ENCODE data around the gene CDH23. TPM values are rescaled to one million over a fixed set of nuclear protein-coding genes. Genes with fewer than 3 reads are reported as not detected.

Gene CDH23
- total RNA-seq, 1 experiment from 2014 or later, result 0.07 TPM

DNA sequence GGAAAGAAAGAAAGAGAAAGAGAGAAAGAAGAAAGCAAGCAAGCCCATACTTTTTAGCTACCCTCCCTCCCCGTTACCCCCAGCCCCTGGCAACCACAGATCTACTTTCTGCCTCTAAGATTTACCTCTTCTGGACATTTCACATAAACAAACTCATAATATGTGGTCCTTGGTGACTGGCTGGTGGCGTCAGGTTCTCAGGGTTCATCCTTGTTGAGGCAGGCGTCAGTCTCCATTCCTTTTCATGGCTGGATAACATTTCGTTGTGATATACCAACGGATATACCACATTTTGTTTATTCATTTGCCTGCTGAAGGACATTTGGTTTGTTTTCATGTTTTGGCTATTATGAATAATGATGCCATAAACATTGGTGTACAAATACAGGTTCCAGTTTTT lies 30.5 kb downstream of the CDH23 start:
- DNase-seq, result no peak
- Mint-ChIP-seq H3K4me1 (ENCODE audit: low read depth, unreplicated experiment) (no peaks in the 10 kb centered on the region), H3K36me3 (ENCODE audit: insufficient read depth, unreplicated experiment) (no peaks in the 10 kb centered on the region), H3K9me3 (ENCODE audit: low read depth, unreplicated experiment) (no peaks in the 10 kb centered on the region), H3K27me3 (ENCODE audit: unreplicated experiment) (peaks cover 37% of the 10 kb centered on the region), H3K4me3 (ENCODE audit: low read depth, unreplicated experiment) (no peak overlapping the region), H3K27ac (ENCODE audit: unreplicated experiment) (no peak overlapping the region)
- CTCF ChIA-PET, result interaction anchor here (0.7 kb wide), 1 partner anchor 20 kb away, joined by 4 read pairs; no protein-coding TSS in a partner anchor
- intact Hi-C loops (cut with micrococcal nuclease; ENCODE audit: unreplicated experiment), result no loop called here
- no TSS peak for BruUV-seq (replicated peaks)
- TF ChIP-seq, protein P1, sequence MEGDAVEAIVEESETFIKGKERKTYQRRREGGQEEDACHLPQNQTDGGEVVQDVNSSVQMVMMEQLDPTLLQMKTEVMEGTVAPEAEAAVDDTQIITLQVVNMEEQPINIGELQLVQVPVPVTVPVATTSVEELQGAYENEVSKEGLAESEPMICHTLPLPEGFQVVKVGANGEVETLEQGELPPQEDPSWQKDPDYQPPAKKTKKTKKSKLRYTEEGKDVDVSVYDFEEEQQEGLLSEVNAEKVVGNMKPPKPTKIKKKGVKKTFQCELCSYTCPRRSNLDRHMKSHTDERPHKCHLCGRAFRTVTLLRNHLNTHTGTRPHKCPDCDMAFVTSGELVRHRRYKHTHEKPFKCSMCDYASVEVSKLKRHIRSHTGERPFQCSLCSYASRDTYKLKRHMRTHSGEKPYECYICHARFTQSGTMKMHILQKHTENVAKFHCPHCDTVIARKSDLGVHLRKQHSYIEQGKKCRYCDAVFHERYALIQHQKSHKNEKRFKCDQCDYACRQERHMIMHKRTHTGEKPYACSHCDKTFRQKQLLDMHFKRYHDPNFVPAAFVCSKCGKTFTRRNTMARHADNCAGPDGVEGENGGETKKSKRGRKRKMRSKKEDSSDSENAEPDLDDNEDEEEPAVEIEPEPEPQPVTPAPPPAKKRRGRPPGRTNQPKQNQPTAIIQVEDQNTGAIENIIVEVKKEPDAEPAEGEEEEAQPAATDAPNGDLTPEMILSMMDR (IDR thresholded peaks at IDR 0.05; ENCODE audit: unreplicated experiment), result no peak

DNA sequence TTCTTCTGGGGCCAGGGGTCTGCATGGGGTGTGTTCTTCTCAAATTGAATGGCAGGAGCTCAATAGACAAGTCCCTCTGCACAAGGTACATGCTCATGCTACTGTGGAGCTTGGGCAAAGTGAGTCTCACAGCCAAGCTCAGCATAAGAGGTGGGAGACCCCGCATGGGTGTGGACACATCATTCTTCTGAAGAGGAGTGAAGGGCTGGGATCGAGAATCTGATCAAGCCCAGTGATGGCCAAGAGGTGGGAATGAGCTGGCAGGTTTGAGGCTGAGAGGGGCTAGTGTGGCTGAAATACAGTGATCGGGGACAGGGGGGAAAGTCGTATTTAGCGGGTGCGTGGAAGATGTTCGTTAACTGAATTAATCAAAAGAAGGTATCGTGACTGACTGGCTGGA lies 32.6 kb downstream of the CDH23 start:
- intact Hi-C loops (cut with micrococcal nuclease; ENCODE audit: unreplicated experiment), result no loop called here
- Mint-ChIP-seq H3K4me1 (ENCODE audit: low read depth, unreplicated experiment) (peaks cover 7% of the 10 kb centered on the region), H3K27me3 (ENCODE audit: unreplicated experiment) (peaks cover 56% of the 10 kb centered on the region), H3K9me3 (ENCODE audit: low read depth, unreplicated experiment) (no peaks in the 10 kb centered on the region), H3K4me3 (ENCODE audit: low read depth, unreplicated experiment) (no peak overlapping the region), H3K27ac (ENCODE audit: unreplicated experiment) (no peak overlapping the region), H3K36me3 (ENCODE audit: insufficient read depth, unreplicated experiment) (no peaks in the 10 kb centered on the region)
- DNase-seq, result no peak
- CTCF ChIA-PET, result interaction anchor here (0.6 to 1.3 kb wide), 2 partner anchors 17 to 137 kb away, joined by 3 to 8 read pairs; no protein-coding TSS in a partner anchor
- BruUV-seq (replicated peaks), result no TSS peak
- TF ChIP-seq, protein P1 (IDR thresholded peaks at IDR 0.05; ENCODE audit: unreplicated experiment), result no peak

DNA sequence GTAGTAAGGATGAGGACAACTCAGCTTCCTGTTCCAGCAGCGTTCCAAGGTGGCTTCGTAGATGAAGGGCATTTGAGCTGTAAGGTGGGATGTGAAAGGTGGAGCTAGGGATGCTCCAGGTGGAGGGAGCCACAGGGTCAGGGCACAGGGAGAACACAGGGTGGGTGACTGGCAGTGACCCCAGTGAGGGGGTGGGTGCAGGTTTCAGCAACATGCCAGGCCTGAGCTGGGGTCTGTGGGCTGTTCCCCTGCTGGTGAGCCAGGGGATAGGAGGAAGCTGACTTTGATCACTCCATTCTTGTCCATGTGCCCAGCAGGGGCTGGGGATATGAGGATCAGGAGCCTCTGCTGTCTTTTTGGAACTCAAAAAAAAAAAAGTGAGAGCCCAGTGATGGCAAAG lies 33.2 kb downstream of the CDH23 start:
- intact Hi-C loops (cut with micrococcal nuclease; ENCODE audit: unreplicated experiment), result no loop called here
- H3K4me1 Mint-ChIP-seq (ENCODE audit: low read depth, unreplicated experiment), result peaks cover 9% of the 10 kb centered on the region
- no peaks in the 10 kb centered on the region for H3K9me3 Mint-ChIP-seq (ENCODE audit: low read depth, unreplicated experiment)
- BruUV-seq (replicated peaks), result no TSS peak
- DNase-seq, result no peak
- TF ChIP-seq, protein P1 (IDR thresholded peaks at IDR 0.05; ENCODE audit: unreplicated experiment), result peak; percentile 41
- H3K4me3 Mint-ChIP-seq (ENCODE audit: low read depth, unreplicated experiment), result no peak overlapping the region
- CTCF ChIA-PET, result interaction anchor here (0.6 to 1.3 kb wide), 2 partner anchors 16 to 137 kb away, joined by 3 to 8 read pairs; no protein-coding TSS in a partner anchor
- no peak overlapping the region for H3K27ac Mint-ChIP-seq (ENCODE audit: unreplicated experiment)
- H3K27me3 Mint-ChIP-seq (ENCODE audit: unreplicated experiment), result peaks cover 59% of the 10 kb centered on the region
- no peaks in the 10 kb centered on the region for H3K36me3 Mint-ChIP-seq (ENCODE audit: insufficient read depth, unreplicated experiment)

DNA sequence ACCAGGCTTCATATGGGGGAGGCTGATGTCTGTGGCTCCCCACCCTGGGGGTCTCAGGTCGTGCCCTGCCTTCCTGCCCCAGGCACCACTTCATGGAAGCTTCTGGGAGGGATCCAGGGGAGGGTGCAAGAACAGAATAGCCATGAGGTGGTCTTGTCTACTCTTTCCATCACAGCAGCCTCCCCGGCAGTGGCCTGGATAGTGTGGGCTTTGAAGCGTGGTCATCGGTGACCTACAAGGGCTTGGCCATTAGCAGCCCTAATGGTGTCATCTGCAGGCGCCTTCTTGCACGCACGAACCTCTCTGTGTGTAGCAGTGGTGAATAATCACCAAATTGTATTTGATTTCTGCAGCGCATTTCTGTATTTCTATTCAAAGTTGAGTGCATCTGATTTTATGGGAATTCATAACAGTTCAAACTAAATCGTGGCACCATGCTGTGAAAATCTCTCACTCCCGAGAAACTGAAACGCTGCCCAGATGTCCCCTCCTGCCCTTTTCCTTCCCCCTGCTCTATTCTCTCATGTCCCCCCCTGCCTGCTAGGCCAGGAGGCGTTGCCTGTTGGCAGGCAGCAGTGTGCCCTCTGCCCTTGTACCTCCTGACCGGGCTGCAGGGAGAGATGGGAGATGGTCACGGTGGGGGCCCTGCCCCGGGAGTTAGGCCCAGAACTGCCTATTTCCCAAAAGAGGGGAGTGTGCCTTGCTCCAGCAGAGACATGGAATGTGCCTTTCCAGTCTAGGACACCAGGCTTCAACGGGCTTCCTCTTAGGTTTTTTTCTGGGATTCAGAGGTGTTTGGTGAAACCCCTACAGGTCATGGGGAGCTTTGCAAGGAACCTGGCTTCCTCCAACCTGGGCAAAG lies 34.8 kb downstream of the CDH23 start:
- no peak for DNase-seq
- no TSS peak for BruUV-seq (replicated peaks)
- CTCF ChIA-PET, result interaction anchor here (0.7 to 1.0 kb wide), 2 partner anchors 55 to 221 kb away, joined by 4 to 5 read pairs; no protein-coding TSS in a partner anchor
- Mint-ChIP-seq H3K27me3 (ENCODE audit: unreplicated experiment) (peaks cover 73% of the 10 kb centered on the region), H3K9me3 (ENCODE audit: low read depth, unreplicated experiment) (no peaks in the 10 kb centered on the region), H3K4me1 (ENCODE audit: low read depth, unreplicated experiment) (peaks cover 16% of the 10 kb centered on the region), H3K27ac (ENCODE audit: unreplicated experiment) (no peak overlapping the region), H3K36me3 (ENCODE audit: insufficient read depth, unreplicated experiment) (no peaks in the 10 kb centered on the region), H3K4me3 (ENCODE audit: low read depth, unreplicated experiment) (no peak overlapping the region)
- intact Hi-C loops (cut with micrococcal nuclease; ENCODE audit: unreplicated experiment), result no loop called here
- TF ChIP-seq, protein P1 (IDR thresholded peaks at IDR 0.05; ENCODE audit: unreplicated experiment), result peak; percentile 34
